Right atrium auricular region (tissue), 2 donors: Measurements from ENCODE around the gene GAREM1. TPM values are rescaled to one million over a fixed set of nuclear protein-coding genes. Genes with fewer than 3 reads are reported as not detected.

Experiments
- DNase-seq: peaks from one replicate; pipeline ENCODE4 v3.0.0-alpha.2; 2019; ENCODE audit warnings: low spot score
- H3K27ac ChIP-seq, 2 donors: fragments of 200-600 bp; sonication (generic); 1 replicate in 1 of 2; 2 replicates in 1 of 2; pipeline ENCODE4 v1.5.1; 2016 to 2019
- H3K27me3 ChIP-seq, 2 donors: fragments of 200-600 bp; sonication (generic); one replicate each; pipeline versions ENCODE4 v1.5.1 to v1.6.0; 2017 to 2019
- H3K36me3 ChIP-seq: fragments of 200-600 bp; sonication (generic); one replicate; pipeline ENCODE4 v1.5.1; 2016
- H3K4me1 ChIP-seq, 2 donors: fragments of 200-600 bp; sonication (generic); one replicate each; pipeline versions ENCODE4 v1.5.1 to v1.6.0; 2017 to 2019
- H3K4me3 ChIP-seq, 2 donors: fragments of 200-600 bp; sonication (generic); 1 replicate in 1 of 2; 2 replicates in 1 of 2; pipeline ENCODE4 v1.5.1; 2017 to 2019; ENCODE audit warnings: mild to moderate bottlenecking in 1 of 2, moderate library complexity in 1 of 2
- H3K9me3 ChIP-seq, 2 donors: fragments of 200-600 bp; sonication (generic); one replicate each; pipeline ENCODE4 v1.5.1; 2019
- CTCF ChIP-seq, 2 donors: fragments of 200-600 bp; sonication (generic); IDR thresholded peaks; one replicate each; pipeline ENCODE4 v1.5.1; 2019; ENCODE audit warnings: antibody characterized with exemption in 2 of 2
- total RNA-seq, 2 donors: library from RNA; depleted of rRNA; stranded (reverse); fragments of >200 nt; gene quantifications; one replicate each; pipeline ENCODE4 v1.1.0, GENCODE V29; 2016

The GAREM1 gene
- total RNA-seq, 2 donors from 2014 or later = 13.6 to 19.3 TPM

- Histone ChIP-seq H3K27ac (no peak overlapping the region), H3K27me3 (no peaks in the 10 kb centered on the region), H3K4me1 (peaks cover 0 to 81% of the 10 kb centered on the region in 2 donors), H3K36me3 (no peaks in the 10 kb centered on the region), H3K9me3 (no peaks in the 10 kb centered on the region), H3K4me3 (no peak overlapping the region)
- no peak for DNase-seq
- peak in 1 of 2 donors; percentile 41 for TF ChIP-seq CTCF (IDR thresholded peaks at IDR 0.05)
Observed at GRCh38 chr18:32439802-32440201, 30.9 kb downstream of the GAREM1 start.

- H3K36me3 ChIP-seq = no peaks in the 10 kb centered on the region
- no peaks in the 10 kb centered on the region for H3K27me3 ChIP-seq
- peak overlapping the region in 1 of 2 donors; percentile 77 for H3K27ac ChIP-seq
- peaks cover 0 to 80% of the 10 kb centered on the region in 2 donors for H3K4me1 ChIP-seq
- H3K4me3 ChIP-seq = no peak overlapping the region
- no peaks in the 10 kb centered on the region for H3K9me3 ChIP-seq
- TF ChIP-seq CTCF (IDR thresholded peaks at IDR 0.05) = no peak
- DNase-seq = no peak
Observed at GRCh38 chr18:32439241-32439640, 31.4 kb downstream of the GAREM1 start.

GRCh38 chr18:32438173-32438572 lies 32.5 kb downstream of the GAREM1 start:
- peaks cover 0 to 79% of the 10 kb centered on the region in 2 donors for H3K4me1 ChIP-seq
- DNase-seq = no peak
- H3K9me3 ChIP-seq = no peaks in the 10 kb centered on the region
- TF ChIP-seq CTCF (IDR thresholded peaks at IDR 0.05) = no peak
- H3K4me3 ChIP-seq = no peak overlapping the region
- H3K27ac ChIP-seq = peak overlapping the region; percentile 58 to 77
- no peaks in the 10 kb centered on the region for H3K36me3 ChIP-seq
- H3K27me3 ChIP-seq = no peaks in the 10 kb centered on the region

GRCh38 chr18:32437100-32437834 lies 33.4 kb downstream of the GAREM1 start:
- Histone ChIP-seq H3K27me3 (no peaks in the 10 kb centered on the region), H3K4me1 (peaks cover 0 to 83% of the 10 kb centered on the region in 2 donors), H3K36me3 (no peaks in the 10 kb centered on the region), H3K27ac (peak overlapping the region; percentile 58 to 77), H3K4me3 (no peak overlapping the region), H3K9me3 (peaks cover 0 to under 1% of the 10 kb centered on the region in 2 donors)
- no peak for TF ChIP-seq CTCF (IDR thresholded peaks at IDR 0.05)
- no peak for DNase-seq

GRCh38 chr18:32435631-32436500 lies 34.8 kb downstream of the GAREM1 start:
- no peaks in the 10 kb centered on the region for H3K36me3 ChIP-seq
- no peak overlapping the region for H3K4me3 ChIP-seq
- no peaks in the 10 kb centered on the region for H3K27me3 ChIP-seq
- H3K9me3 ChIP-seq = peaks cover 0 to 13% of the 10 kb centered on the region in 2 donors
- no peak for DNase-seq
- no peak for TF ChIP-seq CTCF (IDR thresholded peaks at IDR 0.05)
- H3K4me1 ChIP-seq = peaks cover 0 to 69% of the 10 kb centered on the region in 2 donors
- peak overlapping the region; percentile 46 to 77 for H3K27ac ChIP-seq
